GM12892 (cell line): ENCODE measurements around the gene DOCK4.

ENCODE experiments used
- POLR2A ChIP-seq: IDR thresholded peaks from 2 replicates; pipeline ENCODE4 v1.6.1; 2011; ENCODE audit warnings: low read depth, low read length, control low read depth
- POLR2AphosphoS5 ChIP-seq: IDR thresholded peaks from 2 replicates; pipeline ENCODE4 v1.6.1; 2011; ENCODE audit warnings: low read depth, low read length, control low read depth

DNA sequence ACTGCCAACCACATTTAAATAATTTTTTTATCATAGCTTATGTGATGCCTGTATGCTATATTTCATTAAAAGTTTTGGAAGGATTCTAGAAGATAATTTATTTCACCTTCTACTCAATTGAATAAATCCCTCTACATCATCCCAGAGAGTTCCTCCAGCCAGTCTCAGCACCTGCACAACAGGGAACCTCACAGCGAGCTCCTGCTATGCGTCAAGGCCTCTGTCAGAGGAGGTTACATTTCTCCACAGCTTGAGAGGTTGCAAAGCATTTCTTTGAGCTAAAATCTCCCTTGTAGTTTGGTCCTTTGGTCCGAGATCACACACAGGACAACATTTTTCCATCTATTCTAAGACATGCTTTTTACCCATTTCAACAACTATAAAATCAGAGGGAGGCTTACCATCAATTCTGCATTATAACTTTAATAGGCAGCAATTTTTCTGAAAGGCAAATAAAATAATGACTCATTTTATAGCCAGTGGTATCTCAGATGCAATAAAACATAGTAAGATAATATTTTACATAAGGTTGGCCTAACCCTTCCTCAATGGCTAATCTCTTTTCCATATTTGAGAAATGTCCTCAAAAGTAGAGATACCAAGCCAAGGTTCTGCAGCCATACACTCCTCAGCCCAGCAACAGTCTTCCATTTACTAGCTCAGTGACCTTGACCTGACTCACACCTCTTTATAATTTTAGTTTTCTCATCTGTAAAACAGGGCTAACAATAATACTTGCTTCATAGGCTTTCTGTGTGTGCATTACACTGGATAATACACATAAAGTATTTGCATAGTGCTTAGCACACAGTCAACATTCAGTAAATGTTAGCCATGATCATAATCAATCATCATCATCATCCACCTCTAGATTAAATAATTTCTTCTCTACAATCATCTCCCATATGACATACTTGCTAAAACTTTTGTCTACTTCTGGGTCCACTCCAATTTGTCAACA is 68.8 kb downstream of the DOCK4 start:
- TF ChIP-seq POLR2AphosphoS5, result no peak
- TF ChIP-seq POLR2A, result no peak
